ENCODE results near the gene CCNQ. TPM values are rescaled to one million over a fixed set of nuclear protein-coding genes. Genes with fewer than 3 reads are reported as not detected.

Gene CCNQ
- total RNA-seq, 1 experiment from 2014 or later, result 43.7 TPM

DNA sequence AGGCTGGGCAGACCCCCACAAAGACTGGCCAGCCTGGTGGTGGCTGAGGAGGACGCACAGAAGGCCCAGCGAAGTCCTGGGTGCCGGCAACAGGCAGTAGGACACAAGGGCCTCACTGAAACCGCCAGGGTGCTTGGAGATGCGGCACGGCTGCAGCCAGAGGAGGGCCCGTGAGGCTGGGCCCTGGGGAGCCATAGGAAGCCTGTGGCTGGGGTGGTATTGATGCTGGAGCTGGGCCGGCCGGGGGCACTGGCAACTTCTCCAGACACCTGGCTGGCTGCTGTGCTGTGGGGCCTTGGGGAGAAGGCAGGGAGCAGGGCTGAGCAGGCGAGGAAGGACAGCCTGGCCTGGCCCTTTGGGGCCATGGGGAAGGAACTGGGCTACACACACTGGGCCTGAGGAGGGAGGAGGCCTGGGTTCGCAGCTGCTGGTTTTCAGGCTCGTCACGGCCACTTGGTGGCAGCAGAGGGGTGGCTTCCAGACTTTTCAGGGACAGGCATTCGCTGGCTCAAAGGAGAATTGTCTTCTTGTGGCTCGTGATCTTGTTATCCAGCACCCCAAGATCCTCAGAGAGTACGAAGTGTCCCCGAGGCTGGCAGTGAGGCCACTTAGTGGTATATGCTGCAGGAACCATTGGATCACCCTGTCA lies 44.3 kb downstream of the CCNQ start:
- in situ Hi-C loops (cut with HindIII; ENCODE audit: low sequenced_read_pairs), result no loop called here
- peak; percentile 81 for DNase-seq (ENCODE audit: low spot score)

DNA sequence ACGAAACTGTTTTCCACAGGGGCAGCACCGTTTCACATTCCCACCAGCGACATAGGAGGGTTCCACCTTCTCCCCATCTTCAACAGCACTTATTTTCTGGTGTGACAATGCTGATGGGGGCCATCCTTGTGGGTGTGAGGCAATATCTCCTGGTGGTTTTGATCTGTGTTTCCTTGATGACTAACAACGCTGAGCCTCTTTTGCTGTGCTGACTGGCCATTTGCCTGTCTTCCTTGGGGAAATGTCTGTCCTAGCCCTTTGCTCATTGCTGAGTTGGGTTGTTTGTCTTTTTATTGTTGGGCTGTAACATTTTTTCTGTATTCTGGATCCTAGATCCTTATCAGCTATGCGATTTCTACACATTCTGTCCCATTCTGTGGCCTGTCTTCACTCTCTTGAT lies 47.8 kb downstream of the CCNQ start:
- no peak for DNase-seq (ENCODE audit: low spot score)

GRCh38 chrX:153549807-153550206 lies 49.1 kb downstream of the CCNQ start:
- no peak for DNase-seq (ENCODE audit: low spot score)
- in situ Hi-C loops (cut with HindIII; ENCODE audit: low sequenced_read_pairs), result no loop called here

More for the DNA sequence above, 47.8 kb downstream of the CCNQ start:
- in situ Hi-C loops (cut with HindIII; ENCODE audit: low sequenced_read_pairs), result no loop called here

GRCh38 chrX:153549231-153549630 lies 49.7 kb downstream of the CCNQ start:
- peak; percentile 85 for DNase-seq (ENCODE audit: low spot score)
- in situ Hi-C loops (cut with HindIII; ENCODE audit: low sequenced_read_pairs), result no loop called here

- no peak for DNase-seq (ENCODE audit: low spot score)
- in situ Hi-C loops (cut with HindIII; ENCODE audit: low sequenced_read_pairs), result no loop called here
Measured at GRCh38 chrX:153547195-153547594, 51.7 kb downstream of the CCNQ start.

GRCh38 chrX:153546386-153546785 lies 52.6 kb downstream of the CCNQ start:
- in situ Hi-C loops (cut with HindIII; ENCODE audit: low sequenced_read_pairs), result no loop called here
- DNase-seq (ENCODE audit: low spot score), result peak; percentile 56

GRCh38 chrX:153544727-153545126 lies 54.2 kb downstream of the CCNQ start:
- in situ Hi-C loops (cut with HindIII; ENCODE audit: low sequenced_read_pairs), result no loop called here
- no peak for DNase-seq (ENCODE audit: low spot score)

DNA sequence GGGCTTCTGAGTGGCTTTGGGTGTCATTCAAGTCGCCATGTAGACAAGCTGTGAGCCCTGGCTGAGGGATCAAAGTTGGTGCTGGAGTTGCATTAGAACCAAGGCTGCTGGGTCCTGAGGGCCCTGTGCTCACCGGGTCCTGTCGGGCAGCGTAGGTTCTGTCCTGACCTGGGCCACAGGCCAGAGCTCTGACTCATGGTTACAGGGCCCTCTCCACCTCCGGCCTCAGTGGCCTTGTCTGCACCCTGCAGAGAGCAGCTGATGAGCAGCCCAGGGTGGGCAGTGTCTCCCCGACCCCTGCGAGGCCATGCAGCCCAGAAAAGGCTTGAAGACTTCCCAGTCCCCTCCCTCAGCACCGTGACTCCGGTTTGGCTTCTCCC lies 59.0 kb downstream of the CCNQ start:
- in situ Hi-C loops (cut with HindIII; ENCODE audit: low sequenced_read_pairs), result no loop called here
- no peak for DNase-seq (ENCODE audit: low spot score)

DNA sequence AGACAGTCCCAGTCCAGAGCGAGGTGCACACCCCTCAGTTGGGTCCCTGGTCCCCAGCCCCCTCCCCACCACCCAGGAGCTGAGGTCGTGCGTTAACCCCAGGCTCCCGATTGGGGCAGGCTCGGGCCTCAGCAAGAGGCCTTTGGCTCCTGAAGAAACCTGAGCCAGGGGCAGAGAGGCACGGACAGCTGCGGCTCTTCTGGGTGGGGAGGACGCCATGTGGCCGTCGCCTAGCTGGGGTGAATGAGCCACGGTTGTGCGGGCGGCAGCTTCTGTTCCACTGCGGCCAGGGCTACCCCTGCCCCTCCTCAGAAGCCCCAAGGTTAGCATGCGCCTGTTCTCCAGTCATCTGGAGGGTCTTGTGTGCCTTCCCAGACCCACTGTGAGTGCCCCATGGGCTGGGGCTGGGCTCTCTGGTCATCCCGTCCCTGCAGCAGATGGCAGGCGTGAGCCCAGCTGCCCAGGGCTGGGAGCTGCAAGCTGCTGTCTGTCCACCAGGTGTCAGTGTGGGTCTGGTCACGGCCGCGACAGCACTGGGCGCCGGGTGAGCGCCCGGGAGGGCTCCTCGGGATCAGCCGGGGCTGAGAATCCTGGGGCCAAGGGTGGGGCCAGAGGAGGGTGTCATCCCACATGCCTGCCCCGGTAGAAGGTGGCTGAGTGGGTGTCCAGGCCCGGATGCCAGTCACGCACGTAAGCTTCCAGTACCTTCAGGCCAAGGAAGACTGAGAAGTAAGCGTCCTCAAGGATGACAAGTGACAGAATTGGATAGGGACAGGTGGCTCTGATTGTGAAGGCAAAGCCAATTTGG lies 59.6 kb downstream of the CCNQ start:
- DNase-seq (ENCODE audit: low spot score), result peak; percentile 75
- in situ Hi-C loops (cut with HindIII; ENCODE audit: low sequenced_read_pairs), result no loop called here

DNA sequence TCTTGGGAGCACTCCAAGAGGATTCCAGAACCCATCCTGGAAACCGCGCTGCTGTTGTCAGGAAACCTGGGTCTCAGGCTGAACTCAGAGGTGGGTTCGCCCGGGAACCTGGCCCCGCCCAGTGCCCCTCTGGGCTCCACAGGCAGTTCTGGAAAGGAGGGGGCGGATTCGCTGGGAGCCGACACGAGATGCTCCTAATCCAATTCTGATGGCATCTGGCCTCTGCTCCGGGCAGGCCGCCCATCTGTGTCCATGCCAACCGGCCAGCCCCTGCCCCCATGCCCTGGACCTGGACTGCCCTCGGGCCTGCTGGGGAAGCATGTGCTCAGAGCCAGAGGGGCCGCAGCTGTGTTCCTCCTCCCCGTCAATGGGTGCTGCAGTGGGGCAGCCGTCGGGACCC lies 60.5 kb downstream of the CCNQ start:
- peak; percentile 35 for DNase-seq (ENCODE audit: low spot score)
- in situ Hi-C loops (cut with HindIII; ENCODE audit: low sequenced_read_pairs), result no loop called here

Other genes starting within 250 kb of the CCNQ start
- not detected in 2 replicates for gene PNMA6E, start 197.8 kb downstream of the CCNQ start, total RNA-seq (2014; rRNA removed; shearing (Covaris generic))
- gene ZFP92, start 187.7 kb downstream of the CCNQ start, total RNA-seq (2014; rRNA removed; shearing (Covaris generic)), result not detected in 2 replicates
- not detected in 2 replicates for gene TREX2, start 153.1 kb downstream of the CCNQ start, total RNA-seq (2014; rRNA removed; shearing (Covaris generic))
- 50.8 and 63.6 TPM in 2 replicates for gene HAUS7, start 128.6 kb downstream of the CCNQ start, total RNA-seq (2014; rRNA removed; shearing (Covaris generic))
- gene BGN, start 104.2 kb downstream of the CCNQ start, total RNA-seq (2014; rRNA removed; shearing (Covaris generic)), result not detected in 2 replicates
- not detected in 2 replicates for gene ATP2B3, start 81.5 kb downstream of the CCNQ start, total RNA-seq (2014; rRNA removed; shearing (Covaris generic))
- gene DUSP9, start 48.1 kb upstream of the CCNQ start, total RNA-seq (2014; rRNA removed; shearing (Covaris generic)), result 0.20 and 2.5 TPM in 2 replicates
- 0.74 TPM in 1 of 2 replicates, not detected in the other for gene PNCK, start 74.7 kb upstream of the CCNQ start, total RNA-seq (2014; rRNA removed; shearing (Covaris generic))
- gene SLC6A8, start 88.8 kb upstream of the CCNQ start, total RNA-seq (2014; rRNA removed; shearing (Covaris generic)), result 13.1 and 14.5 TPM in 2 replicates
- gene BCAP31, start 125.2 kb upstream of the CCNQ start, total RNA-seq (2014; rRNA removed; shearing (Covaris generic)), result 132 and 202 TPM in 2 replicates
- gene ABCD1, start 125.7 kb upstream of the CCNQ start, total RNA-seq (2014; rRNA removed; shearing (Covaris generic)), result 5.3 and 6.8 TPM in 2 replicates
- gene PLXNB3, start 165.1 kb upstream of the CCNQ start, total RNA-seq (2014; rRNA removed; shearing (Covaris generic)), result 1.5 TPM in 1 of 2 replicates, not detected in the other
- 0.06 TPM in 1 of 2 replicates, not detected in the other for gene SRPK3, start 181.9 kb upstream of the CCNQ start, total RNA-seq (2014; rRNA removed; shearing (Covaris generic))
- gene IDH3G, start 195.2 kb upstream of the CCNQ start, total RNA-seq (2014; rRNA removed; shearing (Covaris generic)), result 55.7 and 71.2 TPM in 2 replicates
- gene SSR4, start 195.5 kb upstream of the CCNQ start, total RNA-seq (2014; rRNA removed; shearing (Covaris generic)), result 142 and 157 TPM in 2 replicates
- gene PDZD4, start 231.4 kb upstream of the CCNQ start, total RNA-seq (2014; rRNA removed; shearing (Covaris generic)), result 15.6 and 16.9 TPM in 2 replicates